Ectodermal cell (in vitro differentiated cells): ENCODE measurements around the gene ATP5IF1.

ENCODE experiments used
- H3K27ac ChIP-seq: 2 replicates; pipeline ENCODE4 v1.7.0; 2013; ENCODE audit warnings: mild to moderate bottlenecking, low read depth, low read length; ENCODE audit not compliant: insufficient read depth, poor library complexity, severe bottlenecking
- H3K27me3 ChIP-seq: 2 replicates; pipeline ENCODE4 v1.7.0; 2013; ENCODE audit warnings: mild to moderate bottlenecking, low read length; ENCODE audit not compliant: insufficient read depth, control insufficient read depth, poor library complexity, severe bottlenecking
- H3K36me3 ChIP-seq: one replicate; pipeline ENCODE4 v1.7.0; 2013; ENCODE audit warnings: low read length; ENCODE audit not compliant: control insufficient read depth, insufficient read depth
- H3K4me1 ChIP-seq: one replicate; pipeline ENCODE4 v1.7.0; 2013; ENCODE audit warnings: low read length; ENCODE audit not compliant: control insufficient read depth, insufficient read depth
- H3K4me3 ChIP-seq: 2 replicates; pipeline ENCODE4 v1.7.0; 2013; ENCODE audit warnings: low read depth, low read length, control low read depth; ENCODE audit not compliant: insufficient read depth
- H3K9me3 ChIP-seq: 2 replicates; pipeline ENCODE4 v1.7.0; 2013; ENCODE audit warnings: mild to moderate bottlenecking, low read length, moderate library complexity; ENCODE audit not compliant: control insufficient read depth
- WGBS, 2 experiments: methylation state at CpG; one replicate each; pipeline ENCODE4 v1.1.7; 2013; ENCODE audit warnings: missing lambda C conversion rate in 2 of 2; 5-methylcytosine and 5-hydroxymethylcytosine counted together

The ATP5IF1 gene

GRCh38 chr1:28249013-28249865 lies 13.3 kb downstream of the ATP5IF1 start:
- 65 to 69% methylated on average over 3 of the region's 3 CpGs for WGBS, 2 experiments

DNA sequence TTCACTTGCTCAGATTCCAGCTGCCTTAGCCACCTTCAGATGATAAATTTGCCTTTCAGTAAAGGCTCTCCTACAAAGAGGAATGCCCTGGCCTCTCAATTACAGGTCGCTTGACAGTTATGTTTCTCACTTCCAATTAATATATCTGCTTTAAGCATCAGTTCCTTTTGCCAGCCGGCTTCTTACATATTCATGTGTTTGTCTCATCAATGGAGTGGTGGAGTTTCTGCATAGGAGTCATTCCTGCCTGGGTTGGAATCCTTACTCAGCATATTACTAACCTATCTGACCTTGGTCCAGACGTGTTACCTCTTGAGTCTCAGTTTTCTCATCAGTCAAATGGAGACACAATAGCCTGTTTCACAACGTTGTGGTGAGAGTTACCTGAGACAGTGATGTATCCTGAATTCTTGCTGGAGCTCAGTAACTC lies 14.0 kb downstream of the ATP5IF1 start:
- H3K36me3 ChIP-seq: no peaks in the 10 kb centered on the region
- no peak overlapping the region for H3K27ac ChIP-seq
- H3K4me1 ChIP-seq: peaks cover 19% of the 10 kb centered on the region
- no peak overlapping the region for H3K4me3 ChIP-seq
- H3K27me3 ChIP-seq: no peaks in the 10 kb centered on the region
- WGBS, 2 experiments: 79 to 87% methylated on average over 4 of the region's 4 CpGs
- H3K9me3 ChIP-seq: no peaks in the 10 kb centered on the region

More at GRCh38 chr1:28249013-28249865, 13.3 kb downstream of the ATP5IF1 start:
- no peaks in the 10 kb centered on the region for H3K9me3 ChIP-seq
- no peaks in the 10 kb centered on the region for H3K27me3 ChIP-seq
- H3K27ac ChIP-seq: peak overlapping the region; percentile 69
- H3K4me1 ChIP-seq: peaks cover 19% of the 10 kb centered on the region
- H3K4me3 ChIP-seq: no peak overlapping the region
- H3K36me3 ChIP-seq: no peaks in the 10 kb centered on the region

- H3K27ac ChIP-seq: no peak overlapping the region
- H3K4me3 ChIP-seq: no peak overlapping the region
- H3K36me3 ChIP-seq: no peaks in the 10 kb centered on the region
- H3K9me3 ChIP-seq: no peaks in the 10 kb centered on the region
- H3K4me1 ChIP-seq: peaks cover 7% of the 10 kb centered on the region
- 86 to 96% methylated on average over 6 of the region's 6 CpGs for WGBS, 2 experiments
- no peaks in the 10 kb centered on the region for H3K27me3 ChIP-seq
Measured at GRCh38 chr1:28256197-28256827, 20.4 kb downstream of the ATP5IF1 start.

DNA sequence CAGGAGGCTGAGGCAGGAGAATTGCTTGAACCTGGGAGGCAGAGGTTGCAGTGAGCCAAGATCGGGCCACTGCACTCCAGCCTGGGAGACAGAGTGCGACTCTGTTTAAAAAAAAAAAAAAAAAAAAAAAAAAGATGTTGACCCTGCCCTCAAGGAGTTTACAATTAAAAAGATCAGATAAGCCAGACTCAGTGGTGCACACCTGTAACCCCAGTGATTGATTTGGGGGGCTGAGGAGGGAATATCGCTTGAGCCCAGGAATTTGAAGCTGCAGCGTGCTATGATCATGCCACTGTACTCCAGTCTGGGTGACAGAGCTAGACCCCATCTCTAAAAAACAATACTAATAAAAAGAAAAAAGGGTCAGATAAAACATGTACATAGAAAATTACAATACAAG lies 21.8 kb downstream of the ATP5IF1 start:
- Histone ChIP-seq H3K36me3 (no peaks in the 10 kb centered on the region), H3K9me3 (no peaks in the 10 kb centered on the region), H3K4me3 (no peak overlapping the region), H3K27ac (no peak overlapping the region), H3K27me3 (no peaks in the 10 kb centered on the region), H3K4me1 (peaks cover 7% of the 10 kb centered on the region)
- 89 to 91% methylated on average over 3 to 4 of the region's 4 CpGs for WGBS, 2 experiments

DNA sequence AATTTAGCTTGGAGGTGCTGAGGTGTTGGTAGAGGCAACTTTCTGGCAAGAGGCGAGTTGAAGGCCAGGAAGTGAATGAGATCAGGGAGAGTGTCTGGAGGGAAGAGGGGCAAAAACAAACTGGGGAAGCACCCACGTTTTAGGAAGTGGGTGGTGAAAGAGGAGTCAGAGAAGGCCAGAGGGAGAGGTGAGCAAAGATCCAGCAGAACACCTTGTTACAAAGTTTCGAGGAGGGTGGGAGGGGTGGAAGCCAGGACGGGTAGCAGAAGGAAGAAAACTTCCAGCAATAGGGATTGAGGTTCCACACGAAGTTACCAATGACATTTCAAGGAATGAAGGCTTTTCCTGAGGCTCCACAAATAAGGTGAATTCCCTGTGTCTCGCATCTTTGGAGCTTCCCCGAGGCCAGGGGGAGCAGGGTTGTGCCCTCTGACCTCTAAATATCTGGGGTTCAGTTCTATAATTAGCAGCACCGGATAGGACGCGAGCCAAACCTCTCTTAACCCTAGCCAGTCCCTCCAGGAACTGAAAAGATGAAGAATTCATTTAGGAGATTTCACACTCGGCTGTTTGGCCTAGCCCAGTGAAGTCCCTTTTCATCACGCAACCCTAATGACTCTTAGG lies 22.8 kb downstream of the ATP5IF1 start:
- H3K4me3 ChIP-seq: peak overlapping the region; percentile 97
- no peak overlapping the region for H3K27ac ChIP-seq
- H3K9me3 ChIP-seq: no peaks in the 10 kb centered on the region
- H3K36me3 ChIP-seq: no peaks in the 10 kb centered on the region
- 59% methylated on average over 12 of the region's 12 CpGs for WGBS, 2 experiments
- no peaks in the 10 kb centered on the region for H3K27me3 ChIP-seq
- peaks cover 7% of the 10 kb centered on the region for H3K4me1 ChIP-seq

DNA sequence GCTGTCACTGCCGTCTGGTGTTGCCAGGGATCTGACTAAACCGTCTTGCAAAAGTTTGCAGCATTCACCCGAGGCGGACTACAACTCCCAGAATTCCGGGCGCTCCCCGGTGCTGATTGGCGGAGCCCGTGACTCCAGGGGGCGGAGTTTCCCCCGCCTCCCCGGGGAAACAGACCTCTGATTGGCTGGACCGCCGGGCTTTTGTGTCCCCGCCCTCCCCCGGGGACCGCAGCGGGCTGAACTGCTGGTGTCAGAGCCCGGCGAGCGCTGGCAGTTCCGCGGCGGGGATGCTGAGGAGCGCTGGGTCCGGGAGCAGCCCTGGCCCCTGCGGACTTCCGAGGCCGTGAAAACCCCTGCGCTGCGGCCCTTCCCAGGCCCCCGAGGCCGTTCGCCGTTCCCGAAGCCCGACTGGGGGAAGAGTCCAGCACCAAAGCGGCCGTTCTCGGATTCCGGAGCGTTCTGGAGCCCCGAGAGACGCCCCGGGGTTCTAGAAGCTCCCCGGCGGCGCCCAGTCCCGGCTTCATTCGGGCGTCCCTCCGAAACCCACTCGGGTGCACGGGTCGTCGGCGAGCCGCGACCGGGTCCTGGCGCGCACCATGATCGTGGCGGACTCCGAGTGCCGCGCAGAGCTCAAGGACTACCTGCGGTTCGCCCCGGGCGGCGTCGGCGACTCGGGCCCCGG lies 23.5 kb downstream of the ATP5IF1 start, which contains the start of gene SESN2:
SESN2 (plus strand) TSS at position 267 of the 682 bp plus-strand sequence; CDS start at position 597, 330 bp downstream.
- WGBS, 2 experiments: 0% methylated on average over 76 of the region's 76 CpGs
- no peaks in the 10 kb centered on the region for H3K9me3 ChIP-seq
- no peaks in the 10 kb centered on the region for H3K36me3 ChIP-seq
- peak within 1 kb of the TSS; percentile 92 for H3K27ac ChIP-seq
- H3K4me3 ChIP-seq: peak within 1 kb of the TSS; percentile 97
- peaks cover 7% of the 10 kb centered on the region for H3K4me1 ChIP-seq
- no peaks in the 10 kb centered on the region for H3K27me3 ChIP-seq

DNA sequence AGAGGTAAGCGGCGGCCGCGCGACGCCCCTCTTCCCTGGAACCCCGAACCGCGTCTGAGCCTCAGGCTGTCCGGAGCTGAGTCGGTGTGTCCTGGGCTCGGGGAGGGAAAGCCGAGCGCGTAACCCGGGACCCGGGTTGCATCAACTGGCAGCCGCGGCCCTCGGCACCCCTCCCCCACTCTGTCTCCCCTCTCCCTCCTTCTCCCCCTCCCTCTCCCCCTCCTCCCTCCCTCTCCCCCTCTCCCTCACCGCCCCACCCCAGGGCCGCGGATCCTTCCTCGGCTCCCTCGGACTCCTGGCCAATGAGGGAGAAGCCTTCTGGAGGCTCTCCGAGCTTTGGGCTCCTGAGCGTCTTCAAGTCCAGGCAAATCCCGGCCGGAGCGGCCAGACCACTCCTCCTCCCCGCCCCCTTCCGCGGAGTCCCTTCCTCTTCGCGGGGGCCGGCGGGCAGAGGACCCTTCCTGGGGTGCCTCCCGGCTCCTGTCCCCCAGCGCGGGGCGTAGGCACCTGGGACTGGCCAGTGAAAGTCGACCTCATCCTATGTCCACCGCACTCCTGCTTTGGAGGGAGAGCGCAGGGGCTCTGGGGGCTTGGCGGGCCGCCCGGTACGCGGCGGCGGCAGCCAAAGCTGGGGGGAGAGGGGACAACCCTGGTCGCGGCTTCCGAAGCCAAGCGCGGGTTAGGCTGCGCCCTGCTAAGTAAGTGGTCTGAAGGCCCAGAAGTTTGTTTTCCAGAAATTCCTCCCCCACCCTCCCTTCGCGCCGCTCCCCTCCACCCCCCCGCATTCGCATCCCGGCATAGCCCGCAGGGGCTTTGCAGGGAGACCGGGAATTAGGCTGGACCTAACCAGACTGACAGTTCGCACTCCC lies 24.2 kb downstream of the ATP5IF1 start:
- Histone ChIP-seq H3K36me3 (no peaks in the 10 kb centered on the region), H3K4me3 (peak overlapping the region; percentile 97), H3K9me3 (no peaks in the 10 kb centered on the region), H3K27ac (peak overlapping the region; percentile 92), H3K27me3 (no peaks in the 10 kb centered on the region), H3K4me1 (peaks cover 11% of the 10 kb centered on the region)
- WGBS, 2 experiments: 0 to 1% methylated on average over 65 of the region's 66 CpGs

GRCh38 chr1:28260803-28261174 lies 24.9 kb downstream of the ATP5IF1 start:
- Histone ChIP-seq H3K36me3 (no peaks in the 10 kb centered on the region), H3K9me3 (no peaks in the 10 kb centered on the region), H3K27ac (no peak overlapping the region), H3K4me3 (peak overlapping the region; percentile 97), H3K27me3 (no peaks in the 10 kb centered on the region), H3K4me1 (peaks cover 11% of the 10 kb centered on the region)
- WGBS, 2 experiments: 54 to 55% methylated on average over 7 of the region's 7 CpGs

- Histone ChIP-seq H3K4me3 (no peak overlapping the region), H3K27me3 (no peaks in the 10 kb centered on the region), H3K27ac (no peak overlapping the region), H3K36me3 (no peaks in the 10 kb centered on the region), H3K4me1 (peaks cover 11% of the 10 kb centered on the region), H3K9me3 (no peaks in the 10 kb centered on the region)
- 81 to 96% methylated on average over 1 of the region's 1 CpG for WGBS, 2 experiments
Measured at GRCh38 chr1:28264897-28265296, 29.0 kb downstream of the ATP5IF1 start.
